OCI-LY1 (cell line): Measurements from ENCODE around the gene UTS2R.

Experiments used
- EZH2 ChIP-seq: fragments of 200-600 bp; sonication (generic), shearing (Covaris generic); IDR thresholded peaks from 2 replicates; pipeline ENCODE4 v1.8.0; 2017; ENCODE audit warnings: borderline replicate concordance, mixed run types, mild to moderate bottlenecking, antibody characterized with exemption, low read length, moderate library complexity, mixed read lengths
- TF ChIP-seq, protein P1 (sequence below): fragments of 200-600 bp; sonication (generic), shearing (Covaris generic); IDR thresholded peaks from 2 replicates; pipeline ENCODE4 v1.5.1; 2017; ENCODE audit warnings: mild to moderate bottlenecking, antibody characterized with exemption, low read length, moderate library complexity, mixed read lengths

- TF ChIP-seq, protein P1, sequence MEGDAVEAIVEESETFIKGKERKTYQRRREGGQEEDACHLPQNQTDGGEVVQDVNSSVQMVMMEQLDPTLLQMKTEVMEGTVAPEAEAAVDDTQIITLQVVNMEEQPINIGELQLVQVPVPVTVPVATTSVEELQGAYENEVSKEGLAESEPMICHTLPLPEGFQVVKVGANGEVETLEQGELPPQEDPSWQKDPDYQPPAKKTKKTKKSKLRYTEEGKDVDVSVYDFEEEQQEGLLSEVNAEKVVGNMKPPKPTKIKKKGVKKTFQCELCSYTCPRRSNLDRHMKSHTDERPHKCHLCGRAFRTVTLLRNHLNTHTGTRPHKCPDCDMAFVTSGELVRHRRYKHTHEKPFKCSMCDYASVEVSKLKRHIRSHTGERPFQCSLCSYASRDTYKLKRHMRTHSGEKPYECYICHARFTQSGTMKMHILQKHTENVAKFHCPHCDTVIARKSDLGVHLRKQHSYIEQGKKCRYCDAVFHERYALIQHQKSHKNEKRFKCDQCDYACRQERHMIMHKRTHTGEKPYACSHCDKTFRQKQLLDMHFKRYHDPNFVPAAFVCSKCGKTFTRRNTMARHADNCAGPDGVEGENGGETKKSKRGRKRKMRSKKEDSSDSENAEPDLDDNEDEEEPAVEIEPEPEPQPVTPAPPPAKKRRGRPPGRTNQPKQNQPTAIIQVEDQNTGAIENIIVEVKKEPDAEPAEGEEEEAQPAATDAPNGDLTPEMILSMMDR = no peak
- no peak for TF ChIP-seq EZH2
Observed at GRCh38 chr17:82390860-82391435, 19.4 kb downstream of the UTS2R start.
